Measurements from ENCODE around the gene NELFCD. TPM values are rescaled to one million over a fixed set of nuclear protein-coding genes. Genes with fewer than 3 reads are reported as not detected.

The NELFCD gene
- polyA plus RNA-seq, 1 of the 3 experiments (the other 2 are of a cell fraction): 90.0 TPM

DNA sequence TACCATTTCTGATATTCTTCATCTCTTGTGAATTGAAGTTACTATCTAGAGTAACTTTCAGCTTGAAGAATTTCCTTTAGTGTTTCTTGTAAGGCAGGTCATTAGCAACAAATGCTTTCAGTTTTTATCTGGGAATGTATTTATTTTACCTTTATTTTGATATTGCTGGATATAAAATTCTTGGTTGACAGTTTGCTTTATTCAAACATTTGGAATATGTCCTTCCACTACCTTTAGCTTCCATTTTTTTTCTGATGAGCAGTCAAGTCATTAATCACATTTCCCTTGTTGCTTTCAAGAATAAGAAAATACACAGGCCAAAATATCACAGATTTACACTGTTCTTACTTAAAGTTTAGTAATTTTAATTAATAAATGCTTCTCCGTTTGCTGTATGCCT, 5.7 kb upstream of the NELFCD start:
- H3K9me3 ChIP-seq: 0 out of 2 replicates have a peak, but pooled peaks cover 4% of the 10 kb centered on the region
- no peaks in the 10 kb centered on the region for H4K20me1 ChIP-seq (ENCODE audit: insufficient read depth)
- no peaks in the 10 kb centered on the region for H3K79me2 ChIP-seq (ENCODE audit: insufficient read depth)
- no peaks in the 10 kb centered on the region for H3F3A ChIP-seq (replicated peaks; ENCODE audit: insufficient read depth)
- H3K4me1 ChIP-seq (ENCODE audit: control insufficient read depth in 1 of 2, insufficient read depth in 2 of 2, low read depth in 1 of 2, low read length in 1 of 2): no peaks in the 10 kb centered on the region
- no peak overlapping the region for H3K27ac ChIP-seq (ENCODE audit: low read depth in 2 of 2, low read length in 1 of 2)
- DNase-seq: no peak
- ChIA-PET POLR2A (no interaction called here), CTCF (no interaction called here)
- TF ChIP-seq FOXM1 (IDR thresholded peaks at IDR 0.05; ENCODE audit: low read depth): no peak
- TF ChIP-seq FOSL2 (IDR thresholded peaks at IDR 0.05; ENCODE audit: borderline replicate concordance, low read depth): no peak
- no peak for TF ChIP-seq RXRA (IDR thresholded peaks at IDR 0.05; ENCODE audit: borderline replicate concordance, low read depth)
- TF ChIP-seq, protein P1, sequence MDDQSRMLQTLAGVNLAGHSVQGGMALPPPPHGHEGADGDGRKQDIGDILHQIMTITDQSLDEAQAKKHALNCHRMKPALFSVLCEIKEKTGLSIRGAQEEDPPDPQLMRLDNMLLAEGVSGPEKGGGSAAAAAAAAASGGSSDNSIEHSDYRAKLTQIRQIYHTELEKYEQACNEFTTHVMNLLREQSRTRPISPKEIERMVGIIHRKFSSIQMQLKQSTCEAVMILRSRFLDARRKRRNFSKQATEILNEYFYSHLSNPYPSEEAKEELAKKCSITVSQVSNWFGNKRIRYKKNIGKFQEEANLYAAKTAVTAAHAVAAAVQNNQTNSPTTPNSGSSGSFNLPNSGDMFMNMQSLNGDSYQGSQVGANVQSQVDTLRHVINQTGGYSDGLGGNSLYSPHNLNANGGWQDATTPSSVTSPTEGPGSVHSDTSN (IDR thresholded peaks at IDR 0.05): no peak
- TF ChIP-seq MXI1 (IDR thresholded peaks at IDR 0.05; ENCODE audit: low read depth, low read length): no peak
- TF ChIP-seq, protein P2, sequence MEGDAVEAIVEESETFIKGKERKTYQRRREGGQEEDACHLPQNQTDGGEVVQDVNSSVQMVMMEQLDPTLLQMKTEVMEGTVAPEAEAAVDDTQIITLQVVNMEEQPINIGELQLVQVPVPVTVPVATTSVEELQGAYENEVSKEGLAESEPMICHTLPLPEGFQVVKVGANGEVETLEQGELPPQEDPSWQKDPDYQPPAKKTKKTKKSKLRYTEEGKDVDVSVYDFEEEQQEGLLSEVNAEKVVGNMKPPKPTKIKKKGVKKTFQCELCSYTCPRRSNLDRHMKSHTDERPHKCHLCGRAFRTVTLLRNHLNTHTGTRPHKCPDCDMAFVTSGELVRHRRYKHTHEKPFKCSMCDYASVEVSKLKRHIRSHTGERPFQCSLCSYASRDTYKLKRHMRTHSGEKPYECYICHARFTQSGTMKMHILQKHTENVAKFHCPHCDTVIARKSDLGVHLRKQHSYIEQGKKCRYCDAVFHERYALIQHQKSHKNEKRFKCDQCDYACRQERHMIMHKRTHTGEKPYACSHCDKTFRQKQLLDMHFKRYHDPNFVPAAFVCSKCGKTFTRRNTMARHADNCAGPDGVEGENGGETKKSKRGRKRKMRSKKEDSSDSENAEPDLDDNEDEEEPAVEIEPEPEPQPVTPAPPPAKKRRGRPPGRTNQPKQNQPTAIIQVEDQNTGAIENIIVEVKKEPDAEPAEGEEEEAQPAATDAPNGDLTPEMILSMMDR (IDR thresholded peaks at IDR 0.05): no peak
- TF ChIP-seq SIN3A (IDR thresholded peaks at IDR 0.05; ENCODE audit: borderline replicate concordance, low read depth, low read length): no peak
- no peak for TF ChIP-seq YY1 (IDR thresholded peaks at IDR 0.05; ENCODE audit: low read depth)
- no peak for TF ChIP-seq RFX5 (IDR thresholded peaks at IDR 0.05; ENCODE audit: low read length)
- TF ChIP-seq EP300 (IDR thresholded peaks at IDR 0.05; ENCODE audit: borderline replicate concordance in 1 of 2, low read depth in 1 of 2, low read length in 1 of 2): no peak
- no peak overlapping the region for H2AFZ ChIP-seq (ENCODE audit: low read depth)
- no peaks in the 10 kb centered on the region for H3K36me3 ChIP-seq (replicated peaks in 1 of 2; ENCODE audit: control insufficient read depth in 1 of 2, insufficient read depth in 2 of 2, low read length in 1 of 2)
- no peak overlapping the region for H3K9ac ChIP-seq
- H3K9me2 ChIP-seq: no peaks in the 10 kb centered on the region
- WGBS (ENCODE audit: low lambda C conversion rate): 65% methylated on average over 1 of the region's 1 CpG
- H3K4me2 ChIP-seq: no peak overlapping the region
- no peaks in the 10 kb centered on the region for H3K27me3 ChIP-seq (ENCODE audit: insufficient read depth)
- no peak overlapping the region for H3K4me3 ChIP-seq (ENCODE audit: low read depth in 2 of 2, low read length in 1 of 2)

DNA sequence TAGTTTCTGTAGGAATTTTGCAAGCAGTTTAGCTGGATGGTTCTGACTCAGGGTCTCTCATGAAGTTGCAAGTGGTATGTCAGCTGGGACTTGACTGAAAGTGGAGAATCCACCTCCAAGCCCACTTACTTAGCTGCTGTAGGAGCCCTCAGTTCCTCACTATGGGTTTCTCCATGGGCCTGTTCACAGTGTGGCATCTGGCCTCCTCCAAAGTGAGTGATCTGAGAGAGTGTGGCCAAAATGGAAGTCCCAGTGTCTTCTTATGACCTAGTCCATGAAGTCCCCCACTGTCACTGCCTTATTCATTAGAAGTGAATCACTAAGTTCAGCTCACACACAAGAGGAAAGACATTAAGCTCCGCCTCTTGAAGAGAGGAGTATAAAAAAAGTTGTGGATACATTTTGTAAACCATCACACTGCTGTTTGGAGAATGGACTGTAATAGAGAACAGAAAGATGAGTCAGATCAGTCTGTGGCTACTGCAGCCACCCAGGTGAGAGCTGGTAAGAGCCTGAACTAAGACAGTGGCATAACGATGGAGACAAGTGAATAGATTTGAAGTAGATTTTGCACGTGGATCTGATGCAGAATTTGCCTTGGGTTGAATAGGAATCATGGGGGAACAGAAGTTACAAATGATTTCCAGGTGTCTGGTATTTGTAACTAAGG, 4.9 kb upstream of the NELFCD start:
- POLR2A ChIA-PET: no interaction called here
- CTCF ChIA-PET: interaction anchor here (1.0 kb wide), 1 partner anchor 480 kb away, joined by 3 read pairs; no protein-coding TSS in a partner anchor

More for the DNA sequence above, 4.9 kb upstream of the NELFCD start:
- Histone ChIP-seq H2AFZ (ENCODE audit: low read depth) (no peak overlapping the region), H3K4me3 (ENCODE audit: low read depth in 2 of 2, low read length in 1 of 2) (no peak overlapping the region), H3K9me3 (0 out of 2 replicates have a peak, but pooled peaks cover 4% of the 10 kb centered on the region), H3K36me3 (replicated peaks in 1 of 2; ENCODE audit: control insufficient read depth in 1 of 2, insufficient read depth in 2 of 2, low read length in 1 of 2) (no peaks in the 10 kb centered on the region), H3K9me2 (no peaks in the 10 kb centered on the region), H3K9ac (no peak overlapping the region), H4K20me1 (ENCODE audit: insufficient read depth) (no peaks in the 10 kb centered on the region), H3K4me1 (ENCODE audit: control insufficient read depth in 1 of 2, insufficient read depth in 2 of 2, low read depth in 1 of 2, low read length in 1 of 2) (no peaks in the 10 kb centered on the region), H3K79me2 (ENCODE audit: insufficient read depth) (no peaks in the 10 kb centered on the region), H3K27ac (ENCODE audit: low read depth in 2 of 2, low read length in 1 of 2) (no peak overlapping the region), H3F3A (replicated peaks; ENCODE audit: insufficient read depth) (no peaks in the 10 kb centered on the region), H3K4me2 (no peak overlapping the region), H3K27me3 (ENCODE audit: insufficient read depth) (no peaks in the 10 kb centered on the region)
- WGBS (ENCODE audit: low lambda C conversion rate): 79% methylated on average over 3 of the region's 3 CpGs
- TF ChIP-seq, protein P3, sequence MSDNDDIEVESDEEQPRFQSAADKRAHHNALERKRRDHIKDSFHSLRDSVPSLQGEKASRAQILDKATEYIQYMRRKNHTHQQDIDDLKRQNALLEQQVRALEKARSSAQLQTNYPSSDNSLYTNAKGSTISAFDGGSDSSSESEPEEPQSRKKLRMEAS (IDR thresholded peaks at IDR 0.05; ENCODE audit: low read depth): no peak
- no peak for TF ChIP-seq NRF1 (IDR thresholded peaks at IDR 0.05; ENCODE audit: low read depth, low read length)
- TF ChIP-seq RCOR1 (IDR thresholded peaks at IDR 0.05; ENCODE audit: low read length): no peak
- DNase-seq: no peak

All from SK-N-SH (cell line).